WERI-Rb-1 (cell line): ENCODE measurements around the gene DOCK8.

Source experiments
- DNase-seq: peaks from one replicate; pipeline ENCODE4 v3.0.0-alpha.2; 2020
- H3K27ac ChIP-seq: fragments of 250-450 bp; sonication (Bioruptor Pico); 2 replicates; pipeline ENCODE4 v1.5.1; 2020; ENCODE audit warnings: mild to moderate bottlenecking, moderate library complexity
- H3K27me3 ChIP-seq: fragments of 250-450 bp; sonication (Bioruptor Pico); 2 replicates; pipeline ENCODE4 v1.5.1; 2021; ENCODE audit warnings: mild to moderate bottlenecking, low read depth, moderate library complexity; ENCODE audit not compliant: insufficient read depth, severe bottlenecking
- H3K36me3 ChIP-seq: fragments of 250-450 bp; sonication (Bioruptor Pico); 2 replicates; pipeline ENCODE4 v1.5.1; 2020; ENCODE audit warnings: mild to moderate bottlenecking, moderate library complexity
- H3K4me3 ChIP-seq: 2 replicates; pipeline ENCODE4 v1.5.1; 2011; ENCODE audit warnings: low read depth, mild to moderate bottlenecking, control low read depth, low read length
- H3K9me3 ChIP-seq: fragments of 250-450 bp; sonication (Bioruptor Pico); 2 replicates; pipeline ENCODE4 v1.5.1; 2021; ENCODE audit warnings: mild to moderate bottlenecking, moderate library complexity; ENCODE audit not compliant: severe bottlenecking
- TF ChIP-seq, protein P1 (sequence below): IDR thresholded peaks from 2 replicates; pipeline ENCODE4 v1.5.1; 2011; ENCODE audit warnings: low read depth, mild to moderate bottlenecking, control low read depth, inconsistent platforms, low read length

DOCK8 gene

DNA sequence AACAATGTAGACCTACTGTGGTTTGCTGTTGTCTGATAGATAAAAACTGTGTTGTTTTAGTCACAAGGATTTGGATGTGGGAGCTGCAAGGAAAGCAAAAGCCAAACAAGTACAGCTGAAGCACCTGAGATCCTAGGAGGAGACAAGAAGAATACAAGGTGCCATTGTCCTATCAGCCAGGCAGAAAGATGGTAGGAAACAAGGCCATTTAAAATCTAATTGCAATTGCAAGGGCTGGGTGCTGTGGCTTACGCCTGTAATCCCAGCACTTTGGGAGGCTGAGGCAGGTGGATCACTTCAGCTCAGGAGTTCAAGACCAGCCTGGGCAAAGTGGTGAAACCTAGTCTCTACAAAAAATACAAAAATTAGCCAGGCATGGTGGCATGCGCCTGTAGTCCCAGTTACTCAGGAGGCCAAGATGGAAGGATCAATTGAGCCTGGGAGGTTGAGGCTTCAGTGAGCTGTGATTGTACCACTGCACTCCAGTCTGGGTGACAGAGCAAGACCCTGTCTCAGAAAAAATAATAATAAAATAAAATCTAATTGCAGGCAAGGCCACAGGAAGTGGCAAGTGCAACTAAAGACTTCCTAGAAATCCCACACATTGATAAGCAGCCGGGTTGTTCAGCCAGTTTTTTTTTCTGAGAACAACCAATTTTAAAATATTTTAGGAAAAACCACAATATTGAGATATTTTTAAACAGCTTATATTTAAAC, 22.6 kb downstream of the DOCK8 start:
- DNase-seq: no peak
- Histone ChIP-seq H3K27ac (no peak overlapping the region), H3K4me3 (no peak overlapping the region), H3K36me3 (no peaks in the 10 kb centered on the region), H3K9me3 (peaks cover 13% of the 10 kb centered on the region), H3K27me3 (no peaks in the 10 kb centered on the region)
- TF ChIP-seq, protein P1, sequence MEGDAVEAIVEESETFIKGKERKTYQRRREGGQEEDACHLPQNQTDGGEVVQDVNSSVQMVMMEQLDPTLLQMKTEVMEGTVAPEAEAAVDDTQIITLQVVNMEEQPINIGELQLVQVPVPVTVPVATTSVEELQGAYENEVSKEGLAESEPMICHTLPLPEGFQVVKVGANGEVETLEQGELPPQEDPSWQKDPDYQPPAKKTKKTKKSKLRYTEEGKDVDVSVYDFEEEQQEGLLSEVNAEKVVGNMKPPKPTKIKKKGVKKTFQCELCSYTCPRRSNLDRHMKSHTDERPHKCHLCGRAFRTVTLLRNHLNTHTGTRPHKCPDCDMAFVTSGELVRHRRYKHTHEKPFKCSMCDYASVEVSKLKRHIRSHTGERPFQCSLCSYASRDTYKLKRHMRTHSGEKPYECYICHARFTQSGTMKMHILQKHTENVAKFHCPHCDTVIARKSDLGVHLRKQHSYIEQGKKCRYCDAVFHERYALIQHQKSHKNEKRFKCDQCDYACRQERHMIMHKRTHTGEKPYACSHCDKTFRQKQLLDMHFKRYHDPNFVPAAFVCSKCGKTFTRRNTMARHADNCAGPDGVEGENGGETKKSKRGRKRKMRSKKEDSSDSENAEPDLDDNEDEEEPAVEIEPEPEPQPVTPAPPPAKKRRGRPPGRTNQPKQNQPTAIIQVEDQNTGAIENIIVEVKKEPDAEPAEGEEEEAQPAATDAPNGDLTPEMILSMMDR: no peak

DNA sequence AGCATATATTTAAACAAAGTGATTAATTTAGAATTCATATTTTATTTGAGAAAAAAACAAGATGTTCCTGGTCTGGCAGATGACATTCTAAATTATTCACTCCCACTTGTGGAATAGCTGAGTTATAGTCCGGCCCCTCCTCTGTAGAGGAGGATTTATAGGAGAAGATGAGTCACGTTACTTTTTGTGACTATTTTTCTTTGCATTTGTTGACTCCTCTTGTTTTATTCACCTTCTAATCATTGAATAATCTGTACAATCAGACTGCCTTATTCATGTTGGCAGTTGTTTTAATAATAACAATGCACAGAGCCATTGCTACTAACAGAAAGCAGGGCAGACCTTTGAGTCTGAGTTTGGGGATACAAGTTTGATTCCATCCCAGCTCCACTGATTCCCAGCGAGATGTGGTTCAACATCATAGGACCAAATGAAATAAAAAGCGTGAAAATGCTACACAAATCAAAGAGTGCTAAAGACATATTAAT, 23.2 kb downstream of the DOCK8 start:
- Histone ChIP-seq H3K9me3 (peaks cover 13% of the 10 kb centered on the region), H3K27me3 (no peaks in the 10 kb centered on the region), H3K27ac (no peak overlapping the region), H3K4me3 (no peak overlapping the region), H3K36me3 (no peaks in the 10 kb centered on the region)
- DNase-seq: no peak
- TF ChIP-seq, protein P1: no peak

DNA sequence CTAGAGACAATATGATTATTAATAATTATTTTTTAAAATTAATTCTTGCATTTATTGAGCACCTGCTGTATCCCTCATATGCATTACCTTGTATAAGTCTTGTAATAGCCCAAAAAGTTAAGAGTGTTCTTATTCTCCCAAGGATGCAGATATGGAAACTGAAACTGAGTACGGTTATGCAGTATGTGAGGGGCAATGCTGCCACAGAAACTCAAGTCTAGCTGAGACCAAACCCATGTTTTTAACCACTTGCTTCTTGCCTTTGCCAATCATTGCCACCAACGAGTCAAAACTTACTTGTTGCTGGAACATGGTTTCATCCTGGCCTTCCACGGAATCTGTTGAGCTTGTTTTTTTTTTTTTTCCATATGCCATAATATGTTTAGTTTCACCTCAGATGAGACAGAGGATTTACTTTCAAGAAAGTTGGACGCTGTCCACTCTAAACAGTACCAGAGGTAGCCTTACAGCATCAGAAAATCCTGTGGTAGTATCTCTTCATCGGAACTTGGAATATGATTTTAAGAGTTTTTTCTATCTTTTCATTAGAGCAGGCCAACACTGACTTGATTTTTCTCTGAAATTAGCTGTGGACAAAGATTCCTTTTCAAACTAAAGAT, 27.9 kb downstream of the DOCK8 start:
- no peaks in the 10 kb centered on the region for H3K9me3 ChIP-seq
- no peak overlapping the region for H3K4me3 ChIP-seq
- no peak overlapping the region for H3K27ac ChIP-seq
- H3K36me3 ChIP-seq: no peaks in the 10 kb centered on the region
- TF ChIP-seq, protein P1: no peak
- DNase-seq: no peak
- H3K27me3 ChIP-seq: no peaks in the 10 kb centered on the region

DNA sequence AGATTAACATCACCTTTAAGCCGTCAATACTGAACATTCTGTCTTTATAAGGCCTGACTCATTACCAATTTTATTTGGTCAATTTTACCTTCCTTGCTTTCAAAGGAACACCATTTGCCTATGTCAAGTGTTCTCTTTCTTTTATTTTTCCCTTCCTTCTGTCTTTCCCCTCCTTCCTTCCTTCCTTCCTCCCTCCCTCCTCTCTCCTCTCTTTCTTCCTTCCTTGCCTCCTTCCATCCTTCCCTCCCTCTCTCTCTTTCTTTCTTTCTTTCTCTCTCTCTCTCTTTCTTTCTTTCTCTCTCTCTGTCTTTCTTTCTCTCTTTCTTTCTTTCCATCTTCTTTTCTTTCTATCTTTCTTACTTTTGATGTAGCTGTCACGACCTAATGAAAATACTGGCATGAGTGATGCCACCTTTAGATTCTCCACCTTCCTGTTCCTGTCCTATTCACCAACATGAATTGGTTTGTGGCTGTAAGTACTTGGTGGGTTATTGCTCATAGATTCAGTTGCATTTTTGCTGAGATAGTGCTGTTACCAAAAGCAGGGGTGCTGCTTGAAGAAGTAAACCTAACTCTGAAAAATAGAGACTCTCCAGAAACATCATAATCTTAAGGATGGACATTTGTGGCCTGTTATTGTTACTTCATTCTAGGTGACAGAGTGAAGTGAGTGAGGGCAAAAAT, 33.8 kb downstream of the DOCK8 start:
- TF ChIP-seq, protein P1: no peak
- H3K36me3 ChIP-seq: no peaks in the 10 kb centered on the region
- H3K4me3 ChIP-seq: no peak overlapping the region
- no peaks in the 10 kb centered on the region for H3K27me3 ChIP-seq
- H3K27ac ChIP-seq: no peak overlapping the region
- H3K9me3 ChIP-seq: no peaks in the 10 kb centered on the region
- DNase-seq: no peak

DNA sequence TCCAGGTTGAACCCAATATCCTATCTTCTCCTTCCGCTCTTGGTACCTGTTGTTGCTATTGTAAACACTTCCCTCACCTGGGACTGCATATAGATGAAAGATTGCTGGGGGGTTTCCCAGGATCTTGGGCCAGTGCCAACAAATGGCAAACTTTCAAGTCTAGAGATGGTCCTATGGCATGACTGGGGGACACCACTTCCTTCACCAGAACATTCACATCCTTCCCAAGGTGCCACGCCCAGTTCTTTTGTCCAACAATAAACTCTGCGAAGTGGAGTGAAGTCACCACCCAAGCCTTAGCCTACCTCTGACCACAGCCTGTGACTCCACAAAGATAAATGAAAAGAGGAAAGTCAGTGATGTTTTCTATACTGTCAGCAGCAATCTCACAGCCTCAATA, 34.4 kb downstream of the DOCK8 start:
- TF ChIP-seq, protein P1: no peak
- Histone ChIP-seq H3K4me3 (no peak overlapping the region), H3K9me3 (no peaks in the 10 kb centered on the region), H3K36me3 (no peaks in the 10 kb centered on the region), H3K27me3 (no peaks in the 10 kb centered on the region), H3K27ac (no peak overlapping the region)
- no peak for DNase-seq
